ENCODE measurements around the gene TBC1D9B.

Gene TBC1D9B

GRCh38 chr5:179906795-179907555 lies 722 bp downstream of the TBC1D9B start:
- DNase-seq: no peak

- DNase-seq: no peak
Observed at GRCh38 chr5:179906294-179906794, 1.4 kb downstream of the TBC1D9B start.

DNA sequence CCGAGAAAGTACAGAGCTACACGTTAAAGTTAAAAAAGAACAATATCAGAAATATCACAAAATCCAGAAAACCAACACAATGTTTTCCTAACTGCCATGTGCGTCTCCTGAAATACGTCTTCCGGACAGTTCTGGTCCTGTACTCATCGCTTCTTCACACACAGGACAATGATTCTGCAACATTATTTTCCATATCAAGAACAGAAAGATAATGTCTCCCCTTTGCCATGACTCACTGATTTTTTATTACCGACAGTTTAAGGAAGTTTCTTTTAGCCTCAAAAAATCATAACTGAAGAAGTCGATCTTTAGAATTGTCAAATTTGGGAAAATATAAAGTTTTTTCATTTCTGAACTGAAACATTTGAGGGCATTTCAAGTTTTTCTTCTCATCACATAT lies 2.5 kb downstream of the TBC1D9B start:
- no peak for DNase-seq

GRCh38 chr5:179904463-179905160 lies 3.1 kb downstream of the TBC1D9B start:
- no peak for DNase-seq

- no peak for DNase-seq
Observed at GRCh38 chr5:179902763-179903158, 4.9 kb downstream of the TBC1D9B start.

DNA sequence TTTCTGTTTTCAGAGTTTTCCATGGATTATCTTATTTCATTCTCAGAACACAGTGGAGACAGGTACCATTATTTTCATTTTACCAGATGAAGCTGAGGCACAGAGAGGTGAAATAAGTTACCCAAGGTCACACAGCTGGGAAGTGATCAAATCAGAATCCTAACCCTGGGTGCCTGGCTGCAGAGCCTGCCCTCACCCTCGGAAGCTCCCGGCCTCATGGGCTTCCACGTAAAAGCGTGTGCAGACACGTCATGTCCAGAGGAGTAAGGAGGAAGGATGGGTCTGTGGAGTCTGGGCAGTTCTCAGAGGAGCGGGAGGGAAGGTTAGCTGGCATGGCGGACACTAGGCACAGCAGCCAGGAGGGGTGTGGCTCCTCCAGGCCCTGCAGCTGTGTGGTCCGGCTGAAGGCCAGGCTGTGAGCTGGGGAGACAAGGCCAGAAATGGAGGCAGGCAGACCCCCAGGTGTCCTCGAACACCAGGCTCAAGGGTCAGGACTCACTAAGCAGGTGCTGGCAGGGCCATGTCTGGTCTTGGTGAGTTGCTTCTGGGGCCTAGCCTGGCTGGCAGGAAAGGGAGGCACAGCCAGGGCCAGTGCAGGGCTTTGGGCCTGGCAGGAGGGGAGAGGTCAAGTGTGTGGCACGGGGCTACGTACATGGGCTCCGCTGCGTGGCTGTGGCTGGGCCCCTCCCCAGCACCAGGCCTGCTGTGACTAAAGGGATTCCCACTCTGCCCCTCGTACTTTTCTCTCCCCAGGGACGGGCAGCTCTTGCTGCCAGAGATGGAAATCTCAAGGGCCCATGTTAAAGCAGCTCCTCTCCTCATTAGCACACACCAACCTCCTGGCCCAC lies 5.6 kb downstream of the TBC1D9B start:
- no peak for DNase-seq

- DNase-seq: no peak
Observed at GRCh38 chr5:179901462-179901861, 6.2 kb downstream of the TBC1D9B start.

- no peak for DNase-seq
Observed at GRCh38 chr5:179900711-179901110, 7.0 kb downstream of the TBC1D9B start.

DNA sequence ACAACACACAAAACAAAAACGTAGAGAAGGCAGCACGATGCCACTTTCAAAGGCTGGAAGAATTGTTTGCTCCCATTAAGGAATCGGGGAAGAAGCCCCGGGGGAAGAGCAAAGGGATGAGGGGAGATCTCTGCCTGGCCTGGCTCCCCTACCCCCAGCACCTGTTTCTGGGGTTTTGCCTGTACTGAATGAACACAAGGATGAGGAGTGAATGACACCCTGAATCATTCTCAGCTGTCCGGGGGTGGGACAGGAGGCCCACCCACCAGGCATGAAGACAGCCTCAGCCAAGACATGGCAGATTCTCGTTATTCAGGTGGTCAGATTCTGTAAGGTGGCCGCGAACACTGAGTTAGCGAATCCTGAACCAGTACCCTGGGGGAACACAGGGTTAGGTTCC lies 7.5 kb downstream of the TBC1D9B start:
- DNase-seq: no peak

DNA sequence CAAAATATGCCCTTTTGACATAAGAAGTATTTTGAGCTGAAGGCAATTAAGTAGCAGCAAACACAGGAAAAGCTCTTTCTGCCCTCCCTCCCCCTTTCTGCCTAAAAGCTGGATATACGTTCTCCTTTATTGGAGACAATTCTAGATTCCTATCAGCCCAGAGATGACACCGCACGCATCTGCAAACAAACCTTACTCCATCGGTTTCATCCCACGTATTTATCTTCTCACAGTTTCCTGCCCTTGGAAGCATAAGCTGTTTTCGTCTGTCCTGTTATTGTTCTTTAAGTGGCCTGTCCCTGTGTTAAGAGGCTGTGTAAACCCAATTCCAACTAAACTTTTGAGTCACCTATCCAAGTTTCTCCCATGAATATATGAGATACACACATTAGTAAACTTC lies 11.8 kb downstream of the TBC1D9B start:
- DNase-seq: no peak

DNA sequence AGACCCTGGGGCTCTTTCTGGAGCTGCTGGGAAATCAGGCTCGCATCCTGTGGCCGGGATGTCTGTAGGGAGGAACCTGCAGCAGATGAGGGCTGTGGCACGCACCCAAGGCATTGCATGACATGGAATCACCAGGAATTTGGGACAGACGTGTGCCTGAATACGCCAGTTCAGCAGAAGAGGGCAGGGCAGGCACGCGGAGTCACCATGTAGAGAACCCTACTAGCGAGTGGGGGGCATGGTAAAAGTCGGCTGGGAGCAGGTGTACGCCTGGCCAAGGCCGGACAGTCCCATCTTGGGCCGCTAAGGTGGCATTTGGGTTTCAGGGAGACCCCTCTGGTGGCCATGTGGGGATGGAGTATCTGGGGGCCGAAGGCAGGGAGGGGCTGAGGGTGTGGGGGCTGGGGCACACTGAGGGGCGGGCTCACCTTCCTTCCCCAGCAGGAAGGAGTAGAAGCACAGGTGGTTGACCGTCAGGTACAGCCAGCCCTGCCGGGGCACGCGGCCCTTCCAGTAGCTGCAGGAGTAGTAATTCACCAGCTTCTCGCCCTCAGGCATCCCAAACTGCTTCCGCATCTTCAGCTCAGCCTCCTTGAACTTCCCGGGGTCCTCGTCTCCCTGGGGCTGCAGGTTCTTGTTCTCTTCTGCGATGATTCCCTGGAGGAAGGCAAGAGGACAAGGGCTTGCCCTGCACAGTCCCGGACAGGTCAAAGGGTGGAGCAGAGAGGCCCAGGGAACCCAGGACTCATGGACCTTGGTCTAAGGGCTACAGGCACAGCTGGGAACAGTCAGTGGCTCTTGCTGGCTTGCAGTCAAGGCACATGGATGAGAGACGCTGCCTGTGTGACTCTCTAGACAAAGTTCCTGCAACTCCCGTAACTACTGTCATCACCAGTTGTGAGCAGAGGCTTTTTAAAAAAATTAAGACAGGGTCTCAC lies 13.5 kb downstream of the TBC1D9B start:
- DNase-seq: no peak

- no peak for DNase-seq
Observed at GRCh38 chr5:179893076-179893957, 14.4 kb downstream of the TBC1D9B start.

- DNase-seq: no peak
Observed at GRCh38 chr5:179892255-179892654, 15.4 kb downstream of the TBC1D9B start.

GRCh38 chr5:179890751-179891682 lies 16.7 kb downstream of the TBC1D9B start:
- DNase-seq: no peak

DNA sequence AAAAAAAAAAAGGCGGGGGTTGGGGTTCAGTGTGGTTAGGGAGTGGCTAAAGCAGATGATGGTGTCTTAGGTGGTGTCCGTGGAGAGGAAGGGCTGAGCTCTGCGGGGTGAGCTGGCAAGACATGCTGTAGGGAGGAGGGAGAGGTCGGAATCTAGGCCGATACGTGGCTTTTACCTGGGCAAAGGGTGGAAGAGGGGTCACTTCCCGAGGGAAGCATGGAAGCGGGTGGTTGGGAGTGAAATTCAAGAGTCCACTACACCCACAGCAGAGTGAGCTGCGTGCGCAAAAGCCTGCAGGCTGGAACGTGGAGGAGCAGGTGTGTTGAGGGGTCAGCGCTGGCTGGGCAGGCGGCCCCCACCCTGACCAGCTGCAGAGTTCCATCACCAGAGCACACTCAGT lies 17.8 kb downstream of the TBC1D9B start:
- DNase-seq: no peak

GRCh38 chr5:179887802-179888201 lies 19.9 kb downstream of the TBC1D9B start:
- DNase-seq: no peak

DNA sequence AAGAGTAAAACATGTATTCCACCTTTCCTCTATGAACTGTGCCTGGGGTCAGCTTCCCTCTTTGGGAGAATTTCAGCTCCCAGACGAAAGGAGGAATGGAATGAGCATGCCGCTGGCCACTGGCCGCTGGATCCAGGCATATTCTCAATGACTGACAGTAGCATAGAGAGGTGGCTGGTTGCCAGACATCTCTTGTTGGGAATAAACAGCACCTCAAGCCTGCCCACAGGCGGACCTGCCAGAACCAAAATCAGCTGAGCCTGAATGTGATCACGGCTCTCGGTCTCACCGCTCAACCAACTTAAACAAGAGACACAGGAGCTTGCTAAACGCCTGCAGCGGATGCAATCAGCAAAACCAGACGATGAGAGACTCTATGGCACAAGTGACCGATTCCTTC lies 20.6 kb downstream of the TBC1D9B start:
- DNase-seq: no peak

GRCh38 chr5:179886190-179886911 lies 21.3 kb downstream of the TBC1D9B start:
- no peak for DNase-seq

DNA sequence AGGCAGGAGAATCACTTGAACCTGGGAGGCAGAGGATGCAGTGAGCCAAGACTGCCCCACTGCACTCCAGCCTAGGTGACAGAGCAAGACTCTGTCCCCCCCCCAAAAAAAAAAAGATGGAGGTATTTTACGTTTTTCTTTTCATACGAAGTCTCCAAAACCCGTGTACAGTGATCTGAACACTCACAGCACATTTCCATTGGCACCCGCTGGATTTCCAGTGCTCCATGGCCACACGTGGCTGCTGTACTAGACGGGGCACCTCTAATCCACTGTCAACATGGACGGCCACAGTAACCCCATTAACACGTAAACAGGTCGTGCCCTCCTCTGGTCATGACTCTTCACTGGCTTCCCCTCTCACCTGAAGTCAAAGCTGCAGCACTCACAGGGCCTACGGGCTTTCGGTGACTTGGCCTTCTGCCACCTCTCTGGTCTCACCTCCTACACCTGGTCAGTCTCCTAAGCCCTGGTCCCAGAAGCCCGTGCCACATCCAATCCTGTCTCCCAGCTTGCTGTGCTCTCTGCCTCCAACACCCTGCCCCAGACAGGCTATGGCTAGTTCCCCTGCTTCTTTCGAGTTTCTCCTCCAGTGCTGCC lies 22.1 kb downstream of the TBC1D9B start:
- DNase-seq: no peak

Data from fibroblast of skin of right quadriceps (primary cell).